HepG2 (cell line): ENCODE data around the gene UBXN1. TPM values are rescaled to one million over a fixed set of nuclear protein-coding genes. Genes with fewer than 3 reads are reported as not detected.

ENCODE experiments used
- ATAC-seq: fragments of 200-7000 bp; cut with Tn5 transposase; 3 replicates; pipeline ENCODE4 v1.9.1; 2020; ENCODE audit warnings: mild to moderate bottlenecking, moderate library complexity
- BruUV-seq: library from RNA; stranded (reverse); fragments of 400-500 nt; replicated peaks from 2 replicates; lab custom pipeline; 2021; lab: Mats Ljungman, UMichigan
- CTCF ChIA-PET: fragments of 300-600 bp; formaldehyde crosslinking; extraction: SDS; loops from one replicate; lab custom pipeline; 2021; ENCODE audit warnings: low total read pairs, inconsistent platforms, low intra/inter-chr PET ratio; lab: Yijun Ruan, JAX
- POLR2A ChIA-PET: fragments of 350-600 bp; sonication (Branson Sonifier 250); formaldehyde crosslinking; loops from one replicate; lab custom pipeline; 2020; ENCODE audit warnings: antibody characterized with exemption, inconsistent platforms; lab: Yijun Ruan, JAX
- DNase-seq: peaks from one replicate; pipeline ENCODE4 v3.0.0-alpha.2; 2015; ENCODE audit warnings: low spot score
- FAIRE-seq: peaks from 3 replicates; lab custom pipeline; 2011; peaks lifted over from hg19 to GRCh38; lab: Jason Lieb, UNC
- H2AFZ ChIP-seq: one replicate; pipeline ENCODE4 v1.6.1; 2011; ENCODE audit warnings: low read length, inconsistent platforms
- H3K27ac ChIP-seq: fragments of 300-600 bp; 3 replicates; pipeline ENCODE4 v1.8.0; 2011; ENCODE audit warnings: mixed run types, mild to moderate bottlenecking, mixed read lengths, low read length, inconsistent platforms; ENCODE audit not compliant: insufficient read depth; ENCODE audit errors: extremely low read length
- H3K27me3 ChIP-seq, 2 experiments: fragments of 200-600 bp in 1 of 2; 2 replicates in 1 of 2; 3 replicates in 1 of 2; pipeline versions ENCODE4 v1.6.0 to v1.8.0; 2011; ENCODE audit warnings: low read length in 2 of 2, mild to moderate bottlenecking in 2 of 2, moderate library complexity in 2 of 2, inconsistent platforms in 1 of 2; ENCODE audit not compliant: insufficient read depth in 2 of 2, control insufficient read depth in 1 of 2
- H3K36me3 ChIP-seq, 2 experiments: fragments of 200-600 bp in 1 of 2; replicated peaks in 1 of 2; 2 replicates in 1 of 2; 3 replicates in 1 of 2; pipeline versions ENCODE4 v1.5.1 to v1.8.0; 2011; ENCODE audit warnings: low read length in 2 of 2, inconsistent platforms in 1 of 2; ENCODE audit not compliant: insufficient read depth in 2 of 2, control insufficient read depth in 1 of 2
- H3K4me1 ChIP-seq: 2 replicates; pipeline ENCODE4 v1.5.1; 2012; ENCODE audit warnings: low read length, inconsistent platforms; ENCODE audit not compliant: insufficient read depth
- H3K4me2 ChIP-seq: 2 replicates; pipeline ENCODE4 v1.6.0; 2011; ENCODE audit warnings: low read depth, low read length, inconsistent platforms
- H3K4me3 ChIP-seq, 3 experiments: fragments of 200-600 bp in 1 of 3; sonication (generic), shearing (Covaris generic) in 1 of 3; replicated peaks in 1 of 3; 2 replicates each; pipeline ENCODE4 v1.5.1; 2011 to 2016; ENCODE audit warnings: low read length in 3 of 3, inconsistent platforms in 2 of 3, low read depth in 2 of 3, mild to moderate bottlenecking in 2 of 3, control low read depth in 1 of 3, mixed read lengths in 1 of 3; ENCODE audit not compliant: insufficient read depth in 1 of 3
- H3K79me2 ChIP-seq: one replicate; pipeline ENCODE4 v1.6.1; 2011; ENCODE audit warnings: low read length, inconsistent platforms; ENCODE audit not compliant: insufficient read depth
- H3K9ac ChIP-seq: 2 replicates; pipeline ENCODE4 v1.6.0; 2011; ENCODE audit warnings: mild to moderate bottlenecking, low read depth, low read length, inconsistent platforms; ENCODE audit not compliant: insufficient read depth
- H3K9me3 ChIP-seq: 2 replicates; pipeline ENCODE4 v1.5.1; 2012; ENCODE audit warnings: mild to moderate bottlenecking, low read length
- H4K20me1 ChIP-seq: 2 replicates; pipeline ENCODE4 v1.6.0; 2011; ENCODE audit warnings: inconsistent platforms, mild to moderate bottlenecking, low read length, moderate library complexity; ENCODE audit not compliant: insufficient read depth
- FOSL1 ChIP-seq: sonication (generic); formaldehyde crosslinking; IDR thresholded peaks from 2 replicates; pipeline ENCODE4 v1.9.0; 2021; ENCODE audit warnings: missing genetic modification reagents, borderline replicate concordance
- FOXO1 ChIP-seq: sonication (generic); formaldehyde crosslinking; IDR thresholded peaks from 2 replicates; pipeline ENCODE4 v1.4.0; 2020; ENCODE audit warnings: missing genetic modification reagents
- GLI4 ChIP-seq: sonication (generic); formaldehyde crosslinking; IDR thresholded peaks from 2 replicates; pipeline ENCODE4 v1.5.1; 2020; ENCODE audit warnings: missing genetic modification reagents, mild to moderate bottlenecking, moderate library complexity, borderline replicate concordance
- JUND ChIP-seq: sonication (generic); formaldehyde crosslinking; IDR thresholded peaks from 2 replicates; pipeline ENCODE4 v1.8.0; 2022; ENCODE audit warnings: mild to moderate bottlenecking, missing genetic modification reagents
- MAZ ChIP-seq, 2 experiments: sonication (generic) in 1 of 2; formaldehyde crosslinking in 1 of 2; IDR thresholded peaks; 2 replicates each; pipeline versions ENCODE4 v1.5.0 to v1.6.1; 2012 to 2020; ENCODE audit warnings: low read depth in 2 of 2, mild to moderate bottlenecking in 2 of 2, borderline replicate concordance in 1 of 2, improper control_type of control experiment in 1 of 2, low read length in 1 of 2, missing genetic modification reagents in 1 of 2, moderate library complexity in 1 of 2
- MBD4 ChIP-seq: IDR thresholded peaks from 2 replicates; pipeline ENCODE4 v1.6.1; 2012; ENCODE audit warnings: low read length, inconsistent platforms, borderline replicate concordance
- PAX8 ChIP-seq: sonication (generic); formaldehyde crosslinking; IDR thresholded peaks from 2 replicates; pipeline ENCODE4 v1.8.0; 2022; ENCODE audit warnings: mild to moderate bottlenecking, missing genetic modification reagents, borderline replicate concordance
- SPEN ChIP-seq: sonication (generic); formaldehyde crosslinking; IDR thresholded peaks from 2 replicates; pipeline ENCODE4 v1.5.1; 2020; ENCODE audit warnings: low read depth, mild to moderate bottlenecking, missing genetic modification reagents
- TFE3 ChIP-seq: IDR thresholded peaks from 2 replicates; pipeline ENCODE4 v1.6.1; 2016
- TOE1 ChIP-seq: sonication (generic); formaldehyde crosslinking; IDR thresholded peaks from 2 replicates; pipeline ENCODE4 v1.4.0; 2020; ENCODE audit warnings: mild to moderate bottlenecking, missing genetic modification reagents
- ZNF251 ChIP-seq: sonication (generic); formaldehyde crosslinking; IDR thresholded peaks from 2 replicates; pipeline ENCODE4 v1.9.0; 2021; ENCODE audit warnings: mild to moderate bottlenecking, missing genetic modification reagents
- ZNF607 ChIP-seq: sonication (generic); formaldehyde crosslinking; IDR thresholded peaks from 2 replicates; pipeline ENCODE4 v1.5.1; 2020; ENCODE audit warnings: missing genetic modification reagents, mild to moderate bottlenecking, borderline replicate concordance
- whole genome bisulfite sequencing: methylation state at CpG from one replicate; pipeline ENCODE4 v1.1.6; 2017; ENCODE audit warnings: low lambda C conversion rate; 5-methylcytosine and 5-hydroxymethylcytosine counted together
- in situ Hi-C: cut with HindIII; loops from 2 replicates; pipeline ENCODE4 v1.10.0; 2017; ENCODE audit warnings: low pct_unique_long_range_greater_than_20kb; ENCODE audit not compliant: extremely low pct_ligation_motif_present
- intact Hi-C: fragments of 100-400 bp; cut with micrococcal nuclease; formaldehyde crosslinking; loops from one replicate; pipeline ENCODE4 v1.10.0; 2022; ENCODE audit not compliant: unreplicated experiment
- polyA plus RNA-seq, 8 experiments: library from polyadenylated mRNA; depleted of rRNA in 3 of 8; stranded (reverse) in 7 of 8; unstranded in 1 of 8; fragments of >200 nt; fragmentation: Illumina TruSeq in 4 of 8; extraction: Trizol in 4 of 8; gene quantifications; 2 replicates each; pipeline versions ENCODE4 v1.2.1 to v1.2.3, GENCODE V29; 2011 to 2016; ENCODE audit warnings: low read depth in 4 of 8, missing spikeins in 1 of 8, mixed read lengths in 1 of 8; ENCODE audit not compliant: insufficient read depth in 1 of 8
- total RNA-seq, 5 experiments: library from RNA; depleted of rRNA; stranded (reverse); fragments of >200 nt; fragmentation: Illumina TruSeq; extraction: Trizol; gene quantifications; 2 replicates each; pipeline ENCODE4 v1.2.3, GENCODE V29; 2016; ENCODE audit warnings: low read depth in 1 of 5

UBXN1 gene
- total and polyA plus RNA-seq, 2 of the 13 experiments (the other 11 are each of a cell fraction or from before 2014, with no cell fraction given) = 47.5 to 52.4 TPM

- ChIA-PET CTCF (no interaction called here), POLR2A (interaction anchor here (0.9 to 2.6 kb wide), 3 partner anchors 16 to 192 kb away, joined by 3 to 19 read pairs (median 5); partner anchors contain the start of genes C11orf98, CSKMT and EEF1G)
- no peak overlapping the region for H3K9ac ChIP-seq
- in situ Hi-C loops (no loop called here), intact Hi-C loops (no loop called here)
- H2AFZ ChIP-seq = no peak overlapping the region
- H3K4me3 ChIP-seq = no peak overlapping the region
- peaks cover 43% of the 10 kb centered on the region for H3K4me1 ChIP-seq
- no TSS peak for BruUV-seq
- 94% methylated on average over 4 of the region's 11 CpGs for WGBS
- no peaks in the 10 kb centered on the region for H3K27me3 ChIP-seq
- H3K9me3 ChIP-seq = no peaks in the 10 kb centered on the region
- TF ChIP-seq ZNF607 (CRISPR knock-in tag) (no peak), FOXO1 (no peak), TOE1 (no peak), SPEN (CRISPR knock-in tag) (no peak), TFE3 (no peak), GLI4 (CRISPR knock-in tag) (no peak), ZNF251 (CRISPR knock-in tag) (no peak), MBD4 (no peak), MAZ (IDR thresholded peaks at IDR 0.05; ENCODE audit: borderline replicate concordance, low read depth, low read length) (no peak), MAZ (CRISPR knock-in tag; IDR thresholded peaks at IDR 0.05; ENCODE audit: low read depth) (no peak), JUND (no peak), PAX8 (CRISPR knock-in tag) (no peak), FOSL1 (CRISPR knock-in tag) (no peak)
- no peak for ATAC-seq
- no peak overlapping the region for H3K27ac ChIP-seq
- peaks cover 38% of the 10 kb centered on the region for H3K79me2 ChIP-seq
- peaks cover 4 to 16% of the 10 kb centered on the region in 2 experiments; a peak in 3 of 5 replicates for H3K36me3 ChIP-seq
- peaks cover 8% of the 10 kb centered on the region for H4K20me1 ChIP-seq
- no peak for DNase-seq
- no peak for FAIRE-seq
- H3K4me2 ChIP-seq = no peak overlapping the region
These were observed 29.4 kb downstream of the UBXN1 start for GRCh38 chr11:62649486-62649885.
